Stomach (tissue), 4 donors: Measurements from ENCODE around the gene SLC4A2.

Source experiments
- CTCF ChIP-seq, 7 experiments: fragments of 450-650 bp in 4 of 7; fragments of 200-600 bp in 3 of 7; sonication (generic) in 3 of 7; IDR thresholded peaks; one replicate each; pipeline ENCODE4 v1.5.1; 2016 to 2019; ENCODE audit warnings: antibody characterized with exemption in 7 of 7, control low read depth in 2 of 7, mild to moderate bottlenecking in 1 of 7
- POLR2A ChIP-seq, 4 donors: fragments of 450-650 bp; IDR thresholded peaks; one replicate each; pipeline ENCODE4 v1.6.1; 2016; ENCODE audit warnings: antibody characterized with exemption in 4 of 4, control low read depth in 2 of 4, mild to moderate bottlenecking in 1 of 4, moderate library complexity in 1 of 4

- TF ChIP-seq POLR2A (IDR thresholded peaks at IDR 0.05) (no peak), CTCF (IDR thresholded peaks at IDR 0.05) (no peak)
Observed at GRCh38 chr7:151066273-151066974, 7.0 kb downstream of the SLC4A2 start.
